Activated CD4-positive, alpha-beta memory T cell treated with anti-CD3 and anti-CD28 coated beads for 36 hours (primary cell): ENCODE data around the gene USE1. TPM values are rescaled to one million over a fixed set of nuclear protein-coding genes. Genes with fewer than 3 reads are reported as not detected.

Experiments used
- CTCF ChIA-PET: fragments of 350-600 bp; sonication (Branson Sonifier 250); formaldehyde crosslinking; loops from one replicate; lab custom pipeline; 2021; ENCODE audit warnings: antibody characterized with exemption, inconsistent platforms; lab: Charles Lee
- POLR2A ChIA-PET: fragments of 350-600 bp; sonication (Branson Sonifier 250); formaldehyde crosslinking; loops from one replicate; lab custom pipeline; 2021; ENCODE audit warnings: antibody characterized with exemption; lab: Charles Lee
- DNase-seq: peaks from one replicate; pipeline ENCODE4 v3.0.0-alpha.2; 2020
- H3K27ac Mint-ChIP-seq: one replicate; pipeline ENCODE4 v1.8.0; 2021; ENCODE audit warnings: mixed read lengths
- H3K27me3 Mint-ChIP-seq: one replicate; pipeline ENCODE4 v1.8.0; 2021; ENCODE audit warnings: mixed read lengths
- H3K36me3 Mint-ChIP-seq: one replicate; pipeline ENCODE4 v1.8.0; 2021; ENCODE audit warnings: mixed read lengths
- H3K4me1 Mint-ChIP-seq: one replicate; pipeline ENCODE4 v1.8.0; 2021; ENCODE audit warnings: low read depth, mixed read lengths
- H3K4me3 Mint-ChIP-seq: one replicate; pipeline ENCODE4 v1.8.0; 2021; ENCODE audit warnings: mild to moderate bottlenecking, mixed read lengths
- H3K9me3 Mint-ChIP-seq: one replicate; pipeline ENCODE4 v1.8.0; 2021; ENCODE audit warnings: mixed read lengths
- intact Hi-C: fragments of 100-400 bp; cut with micrococcal nuclease; formaldehyde crosslinking; loops from one replicate; pipeline ENCODE4 v1.15.1; 2023
- total RNA-seq, 2 experiments: library from RNA; stranded (reverse); gene quantifications; one replicate each; pipeline ENCODE4 v1.2.3, GENCODE V29; 2021

USE1 gene
- total RNA-seq, 2 experiments from 2014 or later = 24.6 to 28.5 TPM

DNA sequence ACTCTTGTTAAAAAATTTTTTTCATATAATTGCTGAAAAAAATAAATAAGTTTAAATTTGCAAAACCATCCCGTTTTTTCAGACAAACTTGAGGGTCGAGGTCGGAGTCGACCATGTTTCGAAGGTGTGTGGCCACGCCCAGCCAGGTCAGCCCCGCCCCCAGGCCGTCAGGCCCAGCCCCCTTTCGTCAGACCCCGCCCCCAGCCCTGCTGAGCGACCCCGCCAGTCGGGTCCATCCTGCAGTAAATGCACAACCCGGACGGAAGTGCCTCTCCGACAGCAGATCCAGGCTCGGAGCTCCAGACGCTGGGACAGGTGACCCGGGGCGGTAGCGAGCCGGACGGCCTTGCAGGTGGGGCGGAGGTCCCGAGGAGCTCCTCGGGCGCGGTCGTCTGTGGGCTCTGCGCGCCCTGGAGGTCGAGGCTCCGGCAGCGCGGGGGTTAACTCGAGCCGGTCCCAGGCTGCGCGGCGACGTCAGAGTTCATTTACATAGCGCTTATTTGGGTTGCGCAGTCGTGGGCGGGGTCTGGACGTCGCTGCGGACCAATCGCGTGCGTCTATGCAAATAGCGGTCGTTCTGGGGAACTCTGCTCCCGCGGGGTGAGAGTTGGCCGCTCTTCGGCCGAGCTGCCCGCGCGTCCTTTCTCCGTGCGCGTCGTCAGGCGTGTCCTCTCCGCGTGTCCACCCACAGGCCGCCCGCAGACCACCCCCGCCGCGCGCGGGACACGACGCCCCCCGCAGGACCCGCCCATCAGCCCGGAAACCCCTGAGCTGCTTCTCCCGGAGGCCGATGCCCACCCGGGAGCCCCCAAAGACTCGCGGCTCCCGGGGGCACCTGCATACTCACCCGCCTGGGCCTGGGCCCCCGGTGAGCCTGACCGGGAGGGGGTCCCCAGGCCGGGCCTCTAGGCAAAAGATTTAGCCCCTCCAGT lies 11.1 kb downstream of the USE1 start, which contains the start of gene OCEL1:
Gene OCEL1 (plus strand): TSS at position 225 of the 932 bp plus-strand sequence. CDS start 22 bp downstream, at position 247.
- Mint-ChIP-seq H3K27me3 (no peaks in the 10 kb centered on the region), H3K27ac (peak within 1 kb of the TSS; percentile 97), H3K9me3 (no peaks in the 10 kb centered on the region), H3K4me3 (peak within 1 kb of the TSS; percentile 91), H3K4me1 (peaks cover 6% of the 10 kb centered on the region), H3K36me3 (no peaks in the 10 kb centered on the region)
- ChIA-PET POLR2A (interaction anchor here (0.6 to 2.6 kb wide), 8 partner anchors 8 to 150 kb away, joined by 3 to 26 read pairs (median 6); partner anchors contain the start of genes BABAM1, HAUS8, MYO9B and USE1), CTCF (interaction anchor here (1.1 to 2.7 kb wide), 5 partner anchors 9 to 160 kb away, joined by 3 to 22 read pairs (median 4); no protein-coding TSS in a partner anchor)
- intact Hi-C loops = loop anchor here (1.0 to 5.0 kb wide), 5 partner anchors 8 to 151 kb away; partner anchors contain the start of genes BABAM1, DDA1, HAUS8 and MRPL34
- DNase-seq = peak; percentile 98

DNA sequence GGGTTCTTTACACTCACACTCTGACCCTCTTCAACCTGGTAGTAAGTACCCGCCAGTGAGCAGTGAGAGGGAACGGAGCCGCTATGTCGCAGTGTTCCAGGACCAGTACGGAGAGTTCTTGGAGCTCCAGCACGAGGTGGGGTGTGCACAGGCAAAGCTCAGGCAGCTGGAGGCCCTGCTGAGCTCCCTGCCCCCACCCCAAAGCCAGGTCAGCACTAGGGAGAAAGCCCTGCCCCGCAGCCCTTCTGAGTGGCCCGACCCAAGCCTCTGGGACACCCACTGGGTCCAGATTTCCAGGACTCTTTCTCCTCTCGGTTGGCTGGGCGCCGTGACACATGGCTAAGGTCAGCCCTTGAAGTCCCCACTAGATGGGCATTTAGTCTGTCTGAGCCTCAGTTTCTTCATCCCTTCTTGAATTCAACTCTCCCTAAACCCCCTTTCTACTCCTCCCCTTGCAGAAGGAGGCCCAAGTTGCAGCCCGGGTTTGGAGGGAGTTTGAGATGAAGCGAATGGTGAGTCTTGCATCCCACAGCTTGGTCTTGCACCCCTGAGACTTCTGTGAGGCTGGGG lies 12.7 kb downstream of the USE1 start:
- Mint-ChIP-seq H3K27ac (no peak overlapping the region), H3K27me3 (no peaks in the 10 kb centered on the region), H3K9me3 (no peaks in the 10 kb centered on the region), H3K36me3 (no peaks in the 10 kb centered on the region), H3K4me3 (no peak overlapping the region), H3K4me1 (peaks cover 6% of the 10 kb centered on the region)
- POLR2A ChIA-PET = interaction anchor here (0.6 to 2.6 kb wide), 2 partner anchors 8 to 13 kb away, joined by 3 to 26 read pairs; no protein-coding TSS in a partner anchor
- intact Hi-C loops = loop anchor here (2.0 to 5.0 kb wide), 2 partner anchors 39 to 79 kb away; partner anchors contain the start of genes BABAM1, DDA1 and MRPL34
- no peak for DNase-seq
- CTCF ChIA-PET = interaction anchor here (1.8 kb wide), 1 partner anchor 15 kb away, joined by 5 read pairs; no protein-coding TSS in a partner anchor

- ChIA-PET POLR2A (no interaction called here), CTCF (no interaction called here)
- no peaks in the 10 kb centered on the region for H3K27me3 Mint-ChIP-seq
- peaks cover 16% of the 10 kb centered on the region for H3K4me1 Mint-ChIP-seq
- intact Hi-C loops = loop anchor here (5.0 kb wide), 1 partner anchor 77 kb away; the partner anchor contains the start of genes DDA1 and MRPL34
- DNase-seq = no peak
- no peaks in the 10 kb centered on the region for H3K36me3 Mint-ChIP-seq
- no peak overlapping the region for H3K27ac Mint-ChIP-seq
- H3K4me3 Mint-ChIP-seq = no peak overlapping the region
- no peaks in the 10 kb centered on the region for H3K9me3 Mint-ChIP-seq
Measured at GRCh38 chr19:17229890-17230289, 14.7 kb downstream of the USE1 start.

GRCh38 chr19:17232258-17232657 lies 17.1 kb downstream of the USE1 start:
- POLR2A ChIA-PET = no interaction called here
- H3K9me3 Mint-ChIP-seq = no peaks in the 10 kb centered on the region

GRCh38 chr19:17234911-17235299 lies 19.7 kb downstream of the USE1 start:
- Mint-ChIP-seq H3K36me3 (no peaks in the 10 kb centered on the region), H3K4me1 (peaks cover 10% of the 10 kb centered on the region), H3K4me3 (peak overlapping the region; percentile 84), H3K9me3 (no peaks in the 10 kb centered on the region), H3K27ac (peak overlapping the region; percentile 79), H3K27me3 (no peaks in the 10 kb centered on the region)
- CTCF ChIA-PET = interaction anchor here (0.9 to 2.4 kb wide), 16 partner anchors 8 to 166 kb away, joined by 3 to 22 read pairs (median 6); partner anchors contain the start of genes BABAM1, OCEL1 and USE1
- intact Hi-C loops = loop anchor here (1.0 to 2.0 kb wide), 2 partner anchors 9 to 160 kb away; partner anchors contain the start of genes HAUS8, MYO9B and OCEL1
- POLR2A ChIA-PET = interaction anchor here (0.6 to 3.5 kb wide), 7 partner anchors 8 to 57 kb away, joined by 3 to 26 read pairs (median 5); partner anchors contain the start of genes BABAM1, OCEL1 and USE1
- peak; percentile 83 for DNase-seq

More at GRCh38 chr19:17232258-17232657, 17.1 kb downstream of the USE1 start:
- intact Hi-C loops = no loop called here
- Mint-ChIP-seq H3K27me3 (no peaks in the 10 kb centered on the region), H3K4me1 (peaks cover 12% of the 10 kb centered on the region), H3K27ac (no peak overlapping the region), H3K36me3 (no peaks in the 10 kb centered on the region), H3K4me3 (no peak overlapping the region)
- CTCF ChIA-PET = no interaction called here
- no peak for DNase-seq

- Mint-ChIP-seq H3K27ac (peak overlapping the region; percentile 79), H3K9me3 (no peaks in the 10 kb centered on the region), H3K36me3 (no peaks in the 10 kb centered on the region), H3K4me1 (peaks cover 10% of the 10 kb centered on the region), H3K4me3 (peak overlapping the region; percentile 84), H3K27me3 (no peaks in the 10 kb centered on the region)
- peak; percentile 82 for DNase-seq
- intact Hi-C loops = loop anchor here (2.0 kb wide), 1 partner anchor 161 kb away; the partner anchor contains the start of genes HAUS8 and MYO9B
- ChIA-PET CTCF (interaction anchor here (0.6 to 2.4 kb wide), 17 partner anchors 8 to 167 kb away, joined by 3 to 22 read pairs (median 6); partner anchors contain the start of genes BABAM1, OCEL1 and USE1), POLR2A (interaction anchor here (0.6 to 3.5 kb wide), 9 partner anchors 9 to 517 kb away, joined by 3 to 26 read pairs (median 4); partner anchors contain the start of genes BABAM1, HAUS8, OCEL1 and USE1)
Measured at GRCh38 chr19:17235300-17235970, 20.3 kb downstream of the USE1 start.

GRCh38 chr19:17235971-17236777 lies 21.0 kb downstream of the USE1 start:
- POLR2A ChIA-PET = interaction anchor here (0.6 to 3.5 kb wide), 7 partner anchors 10 to 518 kb away, joined by 3 to 26 read pairs (median 4); partner anchors contain the start of genes BABAM1, HAUS8, OCEL1 and USE1
- intact Hi-C loops = loop anchor here (2.0 kb wide), 1 partner anchor 161 kb away; the partner anchor contains the start of genes HAUS8 and MYO9B
- no peak overlapping the region for H3K27ac Mint-ChIP-seq

GRCh38 chr19:17236811-17237543 lies 21.8 kb downstream of the USE1 start:
- H3K36me3 Mint-ChIP-seq = no peaks in the 10 kb centered on the region
- POLR2A ChIA-PET = interaction anchor here (3.5 kb wide), 1 partner anchor 10 kb away, joined by 26 read pairs; the partner anchor contains the start of gene OCEL1
- no peaks in the 10 kb centered on the region for H3K27me3 Mint-ChIP-seq
- peaks cover 10% of the 10 kb centered on the region for H3K4me1 Mint-ChIP-seq
- H3K27ac Mint-ChIP-seq = no peak overlapping the region
- intact Hi-C loops = no loop called here
- no peaks in the 10 kb centered on the region for H3K9me3 Mint-ChIP-seq
- CTCF ChIA-PET = interaction anchor here (0.6 kb wide), 1 partner anchor 428 kb away, joined by 4 read pairs; no protein-coding TSS in a partner anchor
- H3K4me3 Mint-ChIP-seq = no peak overlapping the region
- no peak for DNase-seq

More at GRCh38 chr19:17235971-17236777, 21.0 kb downstream of the USE1 start:
- peak; percentile 55 for DNase-seq
- Mint-ChIP-seq H3K27me3 (no peaks in the 10 kb centered on the region), H3K4me1 (peaks cover 10% of the 10 kb centered on the region), H3K9me3 (no peaks in the 10 kb centered on the region), H3K4me3 (peak overlapping the region; percentile 84), H3K36me3 (no peaks in the 10 kb centered on the region)
- CTCF ChIA-PET = interaction anchor here (0.6 to 2.4 kb wide), 14 partner anchors 10 to 167 kb away, joined by 3 to 22 read pairs (median 6); partner anchors contain the start of genes BABAM1, OCEL1 and USE1

- DNase-seq = no peak
- Mint-ChIP-seq H3K36me3 (no peaks in the 10 kb centered on the region), H3K9me3 (no peaks in the 10 kb centered on the region), H3K27me3 (no peaks in the 10 kb centered on the region), H3K4me1 (peaks cover 10% of the 10 kb centered on the region), H3K27ac (no peak overlapping the region), H3K4me3 (no peak overlapping the region)
- POLR2A ChIA-PET = interaction anchor here (3.5 kb wide), 1 partner anchor 11 kb away, joined by 26 read pairs; the partner anchor contains the start of gene OCEL1
- intact Hi-C loops = no loop called here
- CTCF ChIA-PET = interaction anchor here (0.6 kb wide), 1 partner anchor 429 kb away, joined by 4 read pairs; no protein-coding TSS in a partner anchor
Measured at GRCh38 chr19:17237747-17238706, 22.9 kb downstream of the USE1 start.
